LNCaP clone FGC (cell line): ENCODE results near the gene EXOSC5.

Experiments used
- DNase-seq: peaks from one replicate; pipeline ENCODE4 v3.0.0-alpha.2; 2011; ENCODE audit warnings: low read depth
- H3K4me3 ChIP-seq: 2 replicates; pipeline ENCODE4 v1.5.1; 2011; ENCODE audit warnings: mild to moderate bottlenecking, low read depth, low read length, control low read depth
- CTCF ChIP-seq: IDR thresholded peaks from 2 replicates; pipeline ENCODE4 v1.5.1; 2012; ENCODE audit warnings: mild to moderate bottlenecking; ENCODE audit not compliant: control insufficient read depth, insufficient read depth; ENCODE audit errors: extremely low read depth

EXOSC5 gene

DNA sequence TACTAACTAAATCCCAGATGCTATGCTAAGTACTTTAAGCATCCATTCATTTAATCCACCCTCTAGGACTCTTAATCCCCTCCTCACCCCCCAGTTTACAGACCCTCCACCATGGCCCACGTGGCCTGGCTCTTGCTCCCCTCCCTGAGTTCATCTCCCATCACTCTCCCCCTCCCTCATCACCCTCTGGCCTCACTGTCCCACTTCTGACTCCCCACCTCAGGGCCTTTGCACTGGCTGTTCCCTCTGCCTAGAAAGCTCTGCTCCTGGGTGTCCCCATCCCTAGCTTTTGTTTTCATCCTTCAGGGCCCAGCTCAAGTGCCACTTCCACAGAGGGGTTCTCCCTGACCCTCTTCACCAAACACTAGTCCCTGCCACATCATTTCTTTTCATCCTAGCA is 37.4 kb downstream of the EXOSC5 start:
- no peak overlapping the region for H3K4me3 ChIP-seq
- no peak for TF ChIP-seq CTCF
- no peak for DNase-seq

DNA sequence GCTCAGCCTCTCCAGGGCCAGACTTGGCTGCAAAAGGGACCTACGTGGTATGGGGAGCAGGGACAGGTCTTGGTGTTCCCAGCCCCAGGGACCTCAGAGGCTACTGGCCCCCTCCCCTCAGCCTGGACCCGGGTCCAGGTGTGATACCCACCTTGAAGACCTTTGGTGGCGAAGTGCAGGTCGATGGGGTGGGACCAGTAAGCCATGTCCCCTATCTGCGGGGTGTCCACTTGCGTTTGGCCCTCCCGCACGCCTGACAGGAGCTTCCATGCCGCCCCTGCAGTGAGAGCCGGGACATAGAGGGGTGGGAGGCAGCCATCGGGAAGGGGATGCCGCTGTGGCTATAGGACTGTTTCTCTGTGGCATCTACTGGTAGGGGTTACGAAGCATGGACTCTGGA is 39.4 kb downstream of the EXOSC5 start:
- no peak for DNase-seq
- TF ChIP-seq CTCF = no peak
- H3K4me3 ChIP-seq = no peak overlapping the region

GRCh38 chr19:41356984-41357739 is 40.0 kb downstream of the EXOSC5 start:
- H3K4me3 ChIP-seq = no peak overlapping the region
- no peak for TF ChIP-seq CTCF
- DNase-seq = no peak

- H3K4me3 ChIP-seq = no peak overlapping the region
- TF ChIP-seq CTCF = no peak
- no peak for DNase-seq
Observed at GRCh38 chr19:41355802-41356201, 41.4 kb downstream of the EXOSC5 start.

GRCh38 chr19:41355035-41355434 is 42.1 kb downstream of the EXOSC5 start:
- TF ChIP-seq CTCF = no peak
- H3K4me3 ChIP-seq = no peak overlapping the region
- no peak for DNase-seq

GRCh38 chr19:41354343-41354953 is 42.7 kb downstream of the EXOSC5 start:
- TF ChIP-seq CTCF = no peak
- DNase-seq = no peak
- no peak overlapping the region for H3K4me3 ChIP-seq
